Prostate gland (tissue), 2 donors: ENCODE measurements around the gene KCNJ6.

Source experiments
- CTCF ChIP-seq, 4 experiments: fragments of 200-600 bp in 2 of 4; fragments of 450-650 bp in 2 of 4; sonication (generic) in 2 of 4; IDR thresholded peaks; 1 replicate in 3 of 4; 2 replicates in 1 of 4; pipeline ENCODE4 v1.5.1; 2016 to 2019; ENCODE audit warnings: antibody characterized with exemption in 4 of 4, mild to moderate bottlenecking in 2 of 4, moderate library complexity in 2 of 4
- POLR2A ChIP-seq: fragments of 450-650 bp; IDR thresholded peaks from one replicate; pipeline ENCODE4 v1.6.1; 2016; ENCODE audit warnings: antibody characterized with exemption, mild to moderate bottlenecking

GRCh38 chr21:37684115-37684493 lies 232.2 kb downstream of the KCNJ6 start:
- no peak for TF ChIP-seq CTCF (IDR thresholded peaks at IDR 0.05)
- TF ChIP-seq POLR2A: no peak
